H9 (cell line): ENCODE results near the gene RTP2. TPM values are rescaled to one million over a fixed set of nuclear protein-coding genes. Genes with fewer than 3 reads are reported as not detected.

ENCODE experiments used
- DNase-seq: peaks from one replicate; pipeline ENCODE4 v3.0.0-alpha.2; 2017
- H2AFZ ChIP-seq: one replicate; pipeline ENCODE4 v1.6.1; 2013; ENCODE audit warnings: mild to moderate bottlenecking, low read length, control low read depth, moderate library complexity
- H2AK5ac ChIP-seq: 2 replicates; pipeline ENCODE4 v1.6.1; 2013; ENCODE audit warnings: low read length, control low read depth, mixed read lengths; ENCODE audit not compliant: insufficient read length
- H2BK120ac ChIP-seq: one replicate; pipeline ENCODE4 v1.6.1; 2013; ENCODE audit warnings: low read depth, mild to moderate bottlenecking, low read length, control low read depth, inconsistent platforms; ENCODE audit not compliant: poor library complexity, severe bottlenecking
- H2BK12ac ChIP-seq: 2 replicates; pipeline ENCODE4 v1.6.1; 2013; ENCODE audit warnings: low read length, control low read depth, mixed read lengths, low read depth; ENCODE audit not compliant: insufficient read length
- H2BK15ac ChIP-seq: 2 replicates; pipeline ENCODE4 v1.6.1; 2013; ENCODE audit warnings: low read depth, low read length, control low read depth
- H2BK20ac ChIP-seq: one replicate; pipeline ENCODE4 v1.6.1; 2013; ENCODE audit warnings: low read depth, mild to moderate bottlenecking, low read length, control low read depth, inconsistent platforms; ENCODE audit not compliant: poor library complexity, severe bottlenecking
- H2BK5ac ChIP-seq: 2 replicates; pipeline ENCODE4 v1.6.1; 2013; ENCODE audit warnings: low read length, control low read depth, mixed read lengths; ENCODE audit not compliant: insufficient read length
- H3K14ac ChIP-seq: 2 replicates; pipeline ENCODE4 v1.6.1; 2013; ENCODE audit warnings: low read length, control low read depth; ENCODE audit not compliant: insufficient read depth
- H3K18ac ChIP-seq: 2 replicates; pipeline ENCODE4 v1.6.1; 2013; ENCODE audit warnings: low read depth, mild to moderate bottlenecking, mixed read lengths, low read length, control low read depth; ENCODE audit not compliant: insufficient read length
- H3K23ac ChIP-seq: 2 replicates; pipeline ENCODE4 v1.6.1; 2013; ENCODE audit warnings: low read length, control low read depth, mixed read lengths, low read depth; ENCODE audit not compliant: insufficient read length
- H3K23me2 ChIP-seq: 2 replicates; pipeline ENCODE4 v1.6.1; 2013; ENCODE audit warnings: low read depth, mild to moderate bottlenecking, mixed read lengths, low read length, control low read depth; ENCODE audit not compliant: insufficient read length, poor library complexity, severe bottlenecking
- H3K27ac ChIP-seq: 2 replicates; pipeline ENCODE4 v1.5.1; 2013; ENCODE audit warnings: low read length, control low read depth, mixed read lengths, low read depth; ENCODE audit not compliant: insufficient read length
- H3K27me3 ChIP-seq: 2 replicates; pipeline ENCODE4 v1.6.1; 2013; ENCODE audit warnings: low read length, control low read depth, inconsistent platforms; ENCODE audit not compliant: insufficient read depth
- H3K4ac ChIP-seq: 2 replicates; pipeline ENCODE4 v1.6.1; 2013; ENCODE audit warnings: low read depth, mild to moderate bottlenecking, control low read depth, inconsistent platforms, low read length, moderate library complexity
- H3K4me1 ChIP-seq: 2 replicates; pipeline ENCODE4 v1.6.1; 2013; ENCODE audit warnings: low read length, control low read depth, inconsistent platforms; ENCODE audit not compliant: insufficient read depth
- H3K4me2 ChIP-seq: 2 replicates; pipeline ENCODE4 v1.6.1; 2013; ENCODE audit warnings: low read length, control low read depth, mixed read lengths; ENCODE audit not compliant: insufficient read length, insufficient read depth
- H3K56ac ChIP-seq: 2 replicates; pipeline ENCODE4 v1.6.1; 2013; ENCODE audit warnings: low read depth, mild to moderate bottlenecking, mixed read lengths, low read length, control low read depth; ENCODE audit not compliant: insufficient read length
- H3K79me1 ChIP-seq: 2 replicates; pipeline ENCODE4 v1.6.1; 2013; ENCODE audit warnings: low read depth, mild to moderate bottlenecking, moderate library complexity, low read length, control low read depth, inconsistent platforms; ENCODE audit not compliant: insufficient read depth, poor library complexity, severe bottlenecking
- H3K79me2 ChIP-seq: 2 replicates; pipeline ENCODE4 v1.6.1; 2013; ENCODE audit warnings: low read length, control low read depth, inconsistent platforms; ENCODE audit not compliant: insufficient read depth
- H3K9ac ChIP-seq: 2 replicates; pipeline ENCODE4 v1.6.1; 2013; ENCODE audit warnings: low read length, control low read depth, mixed read lengths; ENCODE audit not compliant: insufficient read length; ENCODE audit errors: extremely low read depth
- H3K9me3 ChIP-seq: one replicate; pipeline ENCODE4 v1.6.1; 2013; ENCODE audit warnings: low read depth, low read length, inconsistent platforms; ENCODE audit not compliant: control insufficient read depth
- H3T11ph ChIP-seq: one replicate; pipeline ENCODE4 v1.6.1; 2013; ENCODE audit warnings: mild to moderate bottlenecking, low read length, control low read depth, inconsistent platforms
- H4K20me1 ChIP-seq: one replicate; pipeline ENCODE4 v1.6.1; 2013; ENCODE audit not compliant: control insufficient read depth, insufficient read length, insufficient read depth
- H4K5ac ChIP-seq: 2 replicates; pipeline ENCODE4 v1.6.1; 2013; ENCODE audit warnings: low read depth, mild to moderate bottlenecking, mixed read lengths, low read length, control low read depth; ENCODE audit not compliant: insufficient read length
- H4K8ac ChIP-seq: replicated peaks from 2 replicates; pipeline ENCODE4 v1.6.1; 2013; ENCODE audit warnings: low read length, control low read depth, mixed read lengths, low read depth; ENCODE audit not compliant: insufficient read length
- H4K91ac ChIP-seq: 2 replicates; pipeline ENCODE4 v1.6.1; 2013; ENCODE audit warnings: low read depth, mild to moderate bottlenecking, moderate library complexity, mixed read lengths, low read length, control low read depth; ENCODE audit not compliant: insufficient read length
- H3K27ac Mint-ChIP-seq, 3 experiments: 2 replicates in 2 of 3; 3 replicates in 1 of 3; pipeline ENCODE4 v1.8.0; 2020 to 2021; ENCODE audit warnings: mixed read lengths in 3 of 3, mild to moderate bottlenecking in 1 of 3, moderate library complexity in 1 of 3
- H3K27me3 Mint-ChIP-seq: 2 replicates; pipeline ENCODE4 v1.8.0; 2021; ENCODE audit warnings: low read depth, mild to moderate bottlenecking, moderate library complexity, mixed read lengths
- H3K36me3 Mint-ChIP-seq, 3 experiments: 2 replicates in 2 of 3; 3 replicates in 1 of 3; pipeline ENCODE4 v1.8.0; 2020 to 2021; ENCODE audit warnings: low read depth in 3 of 3, mixed read lengths in 3 of 3; ENCODE audit not compliant: insufficient read depth in 1 of 3
- H3K4me1 Mint-ChIP-seq, 2 experiments: 2 replicates each; pipeline ENCODE4 v1.8.0; 2020; ENCODE audit warnings: mixed read lengths in 2 of 2
- H3K4me3 Mint-ChIP-seq, 2 experiments: 2 replicates in 1 of 2; 3 replicates in 1 of 2; pipeline ENCODE4 v1.8.0; 2020 to 2021; ENCODE audit warnings: mild to moderate bottlenecking in 2 of 2, mixed read lengths in 2 of 2, moderate library complexity in 1 of 2
- H3K9me3 Mint-ChIP-seq, 2 experiments: 2 replicates in 1 of 2; 3 replicates in 1 of 2; pipeline ENCODE4 v1.8.0; 2020; ENCODE audit warnings: mild to moderate bottlenecking in 2 of 2, mixed read lengths in 2 of 2, moderate library complexity in 1 of 2
- whole genome bisulfite sequencing: extraction: QIAGEN DNeasy Blood & Tissue Kit; methylation state at CpG from one replicate; pipeline ENCODE4 v1.1.7; 2013; ENCODE audit warnings: missing lambda C conversion rate, low lambda C conversion rate, mixed read lengths; ENCODE audit not compliant: insufficient read length; ENCODE audit errors: extremely low coverage; 5-methylcytosine and 5-hydroxymethylcytosine counted together
- total RNA-seq: library from RNA; stranded (reverse); gene quantifications from 2 replicates; pipeline ENCODE4 v1.2.1, GENCODE V29; 2021
- TF ChIP-seq, protein P1 (sequence below): fragments of 200-600 bp; sonication (generic); conservative IDR thresholded peaks from 3 replicates; pipeline ENCODE4 v1.8.0; 2021; ENCODE audit warnings: antibody characterized with exemption, mild to moderate bottlenecking

RTP2 gene
- total RNA-seq, 1 experiment from 2014 or later = not detected

DNA sequence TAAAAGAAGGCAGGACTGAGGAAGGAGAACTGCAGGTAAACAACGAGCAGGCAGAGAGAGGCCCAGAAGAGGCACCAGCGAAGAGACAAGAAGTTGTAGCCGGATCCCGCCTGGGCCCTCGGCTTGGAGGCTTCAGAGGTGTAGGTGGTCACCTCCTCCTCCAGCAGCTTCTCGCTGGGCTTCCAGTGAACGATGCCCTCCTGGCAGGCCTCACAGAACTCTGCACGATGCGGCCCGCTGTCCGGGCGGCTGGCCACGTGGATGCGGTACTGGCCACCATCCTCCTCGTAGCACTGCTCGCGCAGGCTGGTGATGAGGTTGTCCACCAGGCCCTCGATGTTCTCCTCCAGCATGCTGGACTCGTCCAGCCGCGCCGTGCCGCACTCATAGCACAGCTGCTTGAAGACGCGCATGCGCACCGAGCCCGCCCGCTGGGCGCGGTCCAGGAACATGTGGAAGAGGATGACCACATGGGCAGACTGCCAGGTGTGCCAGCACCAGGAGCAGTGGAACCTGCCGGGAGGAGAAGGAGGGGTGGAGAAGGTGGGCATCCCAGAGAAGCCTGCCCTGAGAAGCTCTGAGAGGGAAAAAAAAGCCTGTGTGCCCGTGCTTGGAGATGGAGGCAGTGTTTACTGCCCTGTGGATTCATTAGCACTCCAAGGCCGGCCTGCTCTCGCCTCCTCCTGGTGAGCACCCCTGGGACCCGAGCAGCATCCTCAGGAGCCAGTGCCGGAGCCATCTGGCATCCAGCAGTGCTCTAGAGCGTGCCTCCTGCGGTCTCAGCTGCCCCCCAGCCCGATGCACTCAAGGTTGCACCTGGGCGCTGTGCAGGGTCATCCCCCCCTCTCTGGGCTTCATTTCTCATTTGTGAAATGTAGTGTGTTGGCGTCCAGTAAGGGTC, 3.6 kb downstream of the RTP2 start:
- no peak for DNase-seq
- Histone ChIP-seq H3K18ac (no peak overlapping the region), H2AK5ac (no peak overlapping the region), H3K4me1 (no peaks in the 10 kb centered on the region), H3K56ac (no peak overlapping the region), H3K27me3 (no peaks in the 10 kb centered on the region), H3T11ph (no peak overlapping the region), H4K5ac (no peak overlapping the region), H2BK15ac (no peak overlapping the region), H3K79me1 (no peaks in the 10 kb centered on the region), H3K27ac (no peak overlapping the region), H4K20me1 (no peaks in the 10 kb centered on the region), H3K4me2 (no peak overlapping the region), H4K91ac (no peak overlapping the region), H3K23me2 (no peaks in the 10 kb centered on the region), H2BK5ac (no peak overlapping the region), H4K8ac (no peak overlapping the region), H3K9ac (no peak overlapping the region), H3K4ac (no peak overlapping the region), H3K79me2 (no peaks in the 10 kb centered on the region), H2BK12ac (no peak overlapping the region), H3K14ac (no peak overlapping the region), H3K9me3 (no peaks in the 10 kb centered on the region), H2BK120ac (no peak overlapping the region), H2AFZ (no peak overlapping the region), H2BK20ac (no peak overlapping the region), H3K23ac (no peak overlapping the region)
- H3K36me3 Mint-ChIP-seq = no peaks in the 10 kb centered on the region
- H3K4me3 Mint-ChIP-seq = no peak overlapping the region
- H3K27ac Mint-ChIP-seq = peak overlapping the region in 1 of 3 experiments; percentile 72; a peak in 1 of 7 replicates
- H3K9me3 Mint-ChIP-seq = no peaks in the 10 kb centered on the region; a peak in 2 of 5 replicates
- no peaks in the 10 kb centered on the region for H3K4me1 Mint-ChIP-seq
- WGBS = no CpG with 5 or more reads among the region's 42 CpGs
- peaks cover 12% of the 10 kb centered on the region for H3K27me3 Mint-ChIP-seq
- TF ChIP-seq, protein P1, sequence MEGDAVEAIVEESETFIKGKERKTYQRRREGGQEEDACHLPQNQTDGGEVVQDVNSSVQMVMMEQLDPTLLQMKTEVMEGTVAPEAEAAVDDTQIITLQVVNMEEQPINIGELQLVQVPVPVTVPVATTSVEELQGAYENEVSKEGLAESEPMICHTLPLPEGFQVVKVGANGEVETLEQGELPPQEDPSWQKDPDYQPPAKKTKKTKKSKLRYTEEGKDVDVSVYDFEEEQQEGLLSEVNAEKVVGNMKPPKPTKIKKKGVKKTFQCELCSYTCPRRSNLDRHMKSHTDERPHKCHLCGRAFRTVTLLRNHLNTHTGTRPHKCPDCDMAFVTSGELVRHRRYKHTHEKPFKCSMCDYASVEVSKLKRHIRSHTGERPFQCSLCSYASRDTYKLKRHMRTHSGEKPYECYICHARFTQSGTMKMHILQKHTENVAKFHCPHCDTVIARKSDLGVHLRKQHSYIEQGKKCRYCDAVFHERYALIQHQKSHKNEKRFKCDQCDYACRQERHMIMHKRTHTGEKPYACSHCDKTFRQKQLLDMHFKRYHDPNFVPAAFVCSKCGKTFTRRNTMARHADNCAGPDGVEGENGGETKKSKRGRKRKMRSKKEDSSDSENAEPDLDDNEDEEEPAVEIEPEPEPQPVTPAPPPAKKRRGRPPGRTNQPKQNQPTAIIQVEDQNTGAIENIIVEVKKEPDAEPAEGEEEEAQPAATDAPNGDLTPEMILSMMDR = no peak
